Glutamatergic neuron (in vitro differentiated cells): ENCODE results near the gene GNL3L. TPM values are rescaled to one million over a fixed set of nuclear protein-coding genes. Genes with fewer than 3 reads are reported as not detected.

ENCODE experiments used
- DNase-seq: peaks from one replicate; pipeline ENCODE4 v3.0.0; 2022
- H3K27ac Mint-ChIP-seq: one replicate; pipeline ENCODE4 v1.8.0; 2020; ENCODE audit warnings: mild to moderate bottlenecking, mixed read lengths, inconsistent platforms; ENCODE audit not compliant: unreplicated experiment
- H3K27me3 Mint-ChIP-seq: one replicate; pipeline ENCODE4 v1.8.0; 2020; ENCODE audit warnings: mild to moderate bottlenecking, moderate library complexity, mixed read lengths, inconsistent platforms; ENCODE audit not compliant: unreplicated experiment
- H3K36me3 Mint-ChIP-seq: one replicate; pipeline ENCODE4 v1.8.0; 2020; ENCODE audit warnings: mild to moderate bottlenecking, mixed read lengths, inconsistent platforms; ENCODE audit not compliant: unreplicated experiment
- H3K4me1 Mint-ChIP-seq: one replicate; pipeline ENCODE4 v1.8.0; 2020; ENCODE audit warnings: mild to moderate bottlenecking, low read depth, mixed read lengths, inconsistent platforms; ENCODE audit not compliant: unreplicated experiment
- H3K4me3 Mint-ChIP-seq: one replicate; pipeline ENCODE4 v1.8.0; 2020; ENCODE audit warnings: mild to moderate bottlenecking, mixed read lengths, inconsistent platforms; ENCODE audit not compliant: unreplicated experiment
- H3K9me3 Mint-ChIP-seq: one replicate; pipeline ENCODE4 v1.8.0; 2020; ENCODE audit warnings: mild to moderate bottlenecking, moderate library complexity, mixed read lengths, inconsistent platforms; ENCODE audit not compliant: unreplicated experiment
- CTCF ChIP-seq: fragments of 200-600 bp; sonication (generic); IDR thresholded peaks from one replicate; pipeline ENCODE4 v1.5.0; 2021; ENCODE audit not compliant: partially characterized antibody, unreplicated experiment
- total RNA-seq: library from RNA; stranded (reverse); fragmentation: NEBNext Ultra II Directional; extraction: Animal tissue kit (Norgen Biotek cat#: 25700); gene quantifications from one replicate; pipeline ENCODE4 v1.2.1, GENCODE V29; 2021; ENCODE audit not compliant: unreplicated experiment

Gene GNL3L
- total RNA-seq, 1 donor from 2014 or later, result 29.2 TPM

DNA sequence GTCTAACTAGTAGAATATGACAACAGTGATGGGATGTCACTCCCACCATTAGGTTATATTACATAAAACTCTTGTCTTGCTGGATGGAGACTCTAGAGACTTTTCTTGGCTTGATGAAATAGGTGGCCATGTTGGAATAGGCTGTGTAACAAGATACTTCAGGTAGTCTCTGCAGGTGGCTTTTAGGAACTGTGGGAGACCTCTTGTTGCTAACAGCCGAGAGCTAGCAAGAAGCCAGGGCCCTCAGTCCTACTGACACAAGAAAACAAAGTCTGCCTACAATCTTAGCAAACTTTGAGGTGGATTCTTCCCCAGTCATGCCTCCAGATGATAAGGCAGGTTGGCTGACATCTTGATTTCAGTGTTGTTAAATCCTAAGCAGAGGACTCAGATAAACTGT is 72.5 kb downstream of the GNL3L start:
- H3K4me3 Mint-ChIP-seq, result no peak overlapping the region
- no peaks in the 10 kb centered on the region for H3K27me3 Mint-ChIP-seq
- no peak overlapping the region for H3K27ac Mint-ChIP-seq
- no peak for DNase-seq
- no peaks in the 10 kb centered on the region for H3K9me3 Mint-ChIP-seq
- no peaks in the 10 kb centered on the region for H3K36me3 Mint-ChIP-seq
- no peak for TF ChIP-seq CTCF
- no peaks in the 10 kb centered on the region for H3K4me1 Mint-ChIP-seq

Other genes starting within 250 kb of the GNL3L start
- 19.7 TPM for gene WNK3, start 172.2 kb upstream of the GNL3L start, total RNA-seq
- 32.0 TPM for gene TSR2, start 89.8 kb upstream of the GNL3L start, total RNA-seq
- 18.8 TPM for gene FGD1, start 34.0 kb upstream of the GNL3L start, total RNA-seq